NCI-H446 (cell line): Measurements from ENCODE around the gene HMX2.

ENCODE experiments used
- DNase-seq, 2 experiments: peaks; one replicate each; lab custom pipeline; 2025; lab: John Stamatoyannopoulos, UW

HMX2 gene

GRCh38 chr10:123147635-123148413, at the start of gene HMX2:
TSS of gene HMX2 (plus strand) at chr10:123148136. CDS start at chr10:123148379, 243 bp downstream.
- DNase-seq = peak in 1 of 2 experiments; percentile 54

- no peak for DNase-seq
These were observed 47.7 kb upstream of the HMX2 start for GRCh38 chr10:123100030-123100762.

GRCh38 chr10:123101872-123102271, 46.1 kb upstream of the HMX2 start:
- no peak for DNase-seq

- DNase-seq = no peak
These were observed 45.3 kb upstream of the HMX2 start for GRCh38 chr10:123102673-123103072.

- no peak for DNase-seq
These were observed 44.0 kb upstream of the HMX2 start for GRCh38 chr10:123103944-123104343.

GRCh38 chr10:123109466-123109865, 38.5 kb upstream of the HMX2 start:
- DNase-seq = no peak

GRCh38 chr10:123117644-123118417, 30.1 kb upstream of the HMX2 start:
- no peak for DNase-seq

GRCh38 chr10:123119081-123119480, 28.9 kb upstream of the HMX2 start:
- no peak for DNase-seq

GRCh38 chr10:123126246-123126645, 21.7 kb upstream of the HMX2 start:
- DNase-seq = no peak

GRCh38 chr10:123129618-123130271, 18.2 kb upstream of the HMX2 start:
- no peak for DNase-seq

- DNase-seq = peak in 1 of 2 experiments; percentile 70
These were observed 15.1 kb upstream of the HMX2 start for GRCh38 chr10:123132576-123133477.

GRCh38 chr10:123133541-123134342, 14.2 kb upstream of the HMX2 start:
- no peak for DNase-seq

- DNase-seq = no peak
These were observed 13.5 kb upstream of the HMX2 start for GRCh38 chr10:123134343-123134914.

- no peak for DNase-seq
These were observed 13.0 kb upstream of the HMX2 start for GRCh38 chr10:123134915-123135414.

GRCh38 chr10:123135415-123136141, 12.4 kb upstream of the HMX2 start, which contains the start of gene HMX3:
TSS of gene HMX3 (plus strand) at chr10:123135970. CDS start at chr10:123136051, 81 bp downstream.
- DNase-seq = no peak

- no peak for DNase-seq
These were observed 11.6 kb upstream of the HMX2 start for GRCh38 chr10:123136221-123136805.

- no peak for DNase-seq
These were observed 10.9 kb upstream of the HMX2 start for GRCh38 chr10:123136806-123137642.
